Measurements from ENCODE around the gene CAMK1. TPM values are rescaled to one million over a fixed set of nuclear protein-coding genes. Genes with fewer than 3 reads are reported as not detected.

Gene CAMK1
- total RNA-seq, 4 donors from 2014 or later, result 2.9 to 19.6 (median 7.6) TPM

DNA sequence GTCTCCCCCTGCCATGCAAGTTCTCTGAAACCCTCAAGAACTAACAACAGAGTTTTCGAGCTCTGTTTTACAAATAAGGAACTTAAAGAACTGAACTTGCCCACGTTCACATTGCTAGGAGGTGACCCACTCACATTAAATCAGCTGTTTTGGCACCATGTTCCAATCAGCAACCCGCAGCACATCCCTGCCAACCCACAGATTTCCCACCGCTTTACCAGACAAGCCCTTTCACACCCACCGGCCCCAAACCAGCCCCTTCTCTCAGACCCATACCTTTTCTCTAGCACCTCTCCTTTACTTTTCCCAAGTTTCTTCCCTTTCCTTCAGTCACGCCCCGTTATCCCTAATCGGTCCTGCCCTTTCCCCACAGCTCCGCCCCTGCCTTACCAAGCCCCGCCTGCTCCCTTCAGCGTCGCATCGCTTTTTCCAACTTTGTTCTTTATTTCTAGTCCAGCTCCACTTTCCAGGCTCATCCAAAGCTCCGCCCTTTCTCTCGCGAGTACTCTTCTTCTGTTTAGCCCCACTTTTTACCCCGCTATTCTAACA, 39.0 kb downstream of the CAMK1 start:
- Histone ChIP-seq H3K27ac (peak overlapping the region; percentile 91 to 98 (median 94)), H3K36me3 (peaks cover 0 to 20% (median 8%) of the 10 kb centered on the region in 3 donors), H3K4me3 (peak overlapping the region; percentile 69 to 100 (median 75)), H3K4me1 (peaks cover 14 to 42% (median 20%) of the 10 kb centered on the region in 3 donors), H3K9me3 (no peaks in the 10 kb centered on the region), H3K27me3 (no peaks in the 10 kb centered on the region)
- intact Hi-C loops (cut with DNase I), result no loop called here
- no peak for DNase-seq
- TF ChIP-seq POLR2A (IDR thresholded peaks at IDR 0.05), result no peak
- TF ChIP-seq, protein P1, sequence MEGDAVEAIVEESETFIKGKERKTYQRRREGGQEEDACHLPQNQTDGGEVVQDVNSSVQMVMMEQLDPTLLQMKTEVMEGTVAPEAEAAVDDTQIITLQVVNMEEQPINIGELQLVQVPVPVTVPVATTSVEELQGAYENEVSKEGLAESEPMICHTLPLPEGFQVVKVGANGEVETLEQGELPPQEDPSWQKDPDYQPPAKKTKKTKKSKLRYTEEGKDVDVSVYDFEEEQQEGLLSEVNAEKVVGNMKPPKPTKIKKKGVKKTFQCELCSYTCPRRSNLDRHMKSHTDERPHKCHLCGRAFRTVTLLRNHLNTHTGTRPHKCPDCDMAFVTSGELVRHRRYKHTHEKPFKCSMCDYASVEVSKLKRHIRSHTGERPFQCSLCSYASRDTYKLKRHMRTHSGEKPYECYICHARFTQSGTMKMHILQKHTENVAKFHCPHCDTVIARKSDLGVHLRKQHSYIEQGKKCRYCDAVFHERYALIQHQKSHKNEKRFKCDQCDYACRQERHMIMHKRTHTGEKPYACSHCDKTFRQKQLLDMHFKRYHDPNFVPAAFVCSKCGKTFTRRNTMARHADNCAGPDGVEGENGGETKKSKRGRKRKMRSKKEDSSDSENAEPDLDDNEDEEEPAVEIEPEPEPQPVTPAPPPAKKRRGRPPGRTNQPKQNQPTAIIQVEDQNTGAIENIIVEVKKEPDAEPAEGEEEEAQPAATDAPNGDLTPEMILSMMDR (IDR thresholded peaks at IDR 0.05), result no peak
- 1% methylated on average over 16 of the region's 17 CpGs for WGBS, 2 donors

- Histone ChIP-seq H3K4me3 (no peak overlapping the region), H3K27ac (no peak overlapping the region), H3K4me1 (peaks cover 14 to 33% (median 20%) of the 10 kb centered on the region in 3 donors), H3K36me3 (peaks cover 0 to 7% (median 0%) of the 10 kb centered on the region in 3 donors), H3K27me3 (no peaks in the 10 kb centered on the region), H3K9me3 (no peaks in the 10 kb centered on the region)
- TF ChIP-seq, protein P1 (IDR thresholded peaks at IDR 0.05), result no peak
- no peak for TF ChIP-seq POLR2A (IDR thresholded peaks at IDR 0.05)
- 86 to 88% methylated on average over 4 to 9 of the region's 10 CpGs for WGBS, 2 donors
- DNase-seq, result no peak
- intact Hi-C loops (cut with DNase I), result no loop called here
Measured at GRCh38 chr3:9729419-9729818, 40.3 kb downstream of the CAMK1 start.

DNA sequence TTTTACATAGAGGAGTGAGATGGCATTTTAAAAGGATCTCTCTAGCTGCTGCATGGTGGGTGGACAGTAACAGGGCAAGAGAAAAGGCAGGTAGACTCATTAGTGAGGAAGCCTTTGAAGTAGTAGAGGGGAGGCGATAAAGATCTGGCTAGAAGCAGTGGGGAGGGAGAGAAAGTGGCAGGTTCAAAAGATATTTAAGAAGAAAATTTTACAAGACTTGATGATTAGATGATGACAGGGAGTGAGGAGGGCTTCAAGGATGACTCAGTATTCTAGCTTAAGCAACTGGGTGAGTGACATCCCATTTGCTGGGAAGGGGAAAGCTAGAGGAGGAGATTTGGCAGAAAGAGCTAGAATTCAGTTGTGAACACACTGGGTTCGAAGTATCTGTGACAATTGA, 42.0 kb downstream of the CAMK1 start:
- DNase-seq, result no peak
- no peak for TF ChIP-seq POLR2A (IDR thresholded peaks at IDR 0.05)
- TF ChIP-seq, protein P1 (IDR thresholded peaks at IDR 0.05), result no peak
- H3K27me3 ChIP-seq, result no peaks in the 10 kb centered on the region
- peaks cover 6 to 16% (median 8%) of the 10 kb centered on the region in 3 donors for H3K4me1 ChIP-seq
- H3K4me3 ChIP-seq, result no peak overlapping the region
- H3K27ac ChIP-seq, result no peak overlapping the region
- intact Hi-C loops (cut with DNase I), result no loop called here
- no peaks in the 10 kb centered on the region for H3K36me3 ChIP-seq
- WGBS, 2 donors, result 84 to 88% methylated on average over 2 of the region's 2 CpGs
- no peaks in the 10 kb centered on the region for H3K9me3 ChIP-seq

GRCh38 chr3:9727041-9727595, 42.6 kb downstream of the CAMK1 start:
- no peak overlapping the region for H3K4me3 ChIP-seq
- no peaks in the 10 kb centered on the region for H3K27me3 ChIP-seq
- H3K9me3 ChIP-seq, result no peaks in the 10 kb centered on the region
- peaks cover 0 to 10% (median 1%) of the 10 kb centered on the region in 3 donors for H3K4me1 ChIP-seq
- no peak overlapping the region for H3K27ac ChIP-seq
- WGBS, 2 donors, result 13% methylated on average over 11 of the region's 11 CpGs
- intact Hi-C loops (cut with DNase I), result no loop called here
- H3K36me3 ChIP-seq, result no peaks in the 10 kb centered on the region
- TF ChIP-seq, protein P1 (IDR thresholded peaks at IDR 0.05), result peak in 2 of 6 experiments; percentile 14 to 33
- no peak for TF ChIP-seq POLR2A (IDR thresholded peaks at IDR 0.05)
- DNase-seq, result no peak

DNA sequence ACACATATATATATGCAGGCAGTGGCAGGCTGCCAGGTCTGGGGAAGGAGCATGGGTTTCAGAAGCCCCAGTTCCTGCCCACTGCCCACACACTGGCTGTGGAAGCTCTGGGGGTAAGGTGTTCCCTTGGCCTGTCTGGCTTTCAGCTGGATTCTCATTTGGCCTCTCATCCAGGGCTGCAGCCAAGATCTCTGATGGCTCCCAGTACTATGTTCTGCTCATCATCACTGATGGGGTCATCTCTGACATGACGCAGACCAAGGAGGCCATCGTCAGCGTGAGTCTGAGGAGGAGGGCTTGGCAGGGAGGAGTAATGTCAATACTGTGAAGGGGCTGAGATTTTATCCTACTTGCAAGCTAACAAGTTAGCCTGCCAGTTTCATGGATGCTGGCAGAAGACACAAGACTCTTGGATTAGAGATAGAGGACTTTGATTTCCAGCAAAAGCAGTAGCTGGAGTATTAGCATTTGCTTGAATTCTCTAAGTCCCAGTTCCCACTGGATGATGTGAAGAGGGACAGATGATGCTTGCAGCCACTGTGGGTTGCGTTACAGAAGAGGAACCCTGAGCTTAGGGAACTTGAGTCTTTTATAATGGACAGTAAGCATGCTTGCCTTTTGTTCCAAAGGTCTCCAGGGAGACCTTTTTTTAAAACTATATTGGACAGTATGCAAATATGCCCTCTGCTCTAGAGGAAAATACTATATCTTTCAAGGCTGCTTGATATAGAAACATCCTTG, 43.8 kb downstream of the CAMK1 start:
- DNase-seq, result no peak
- no peaks in the 10 kb centered on the region for H3K27me3 ChIP-seq
- intact Hi-C loops (cut with DNase I), result no loop called here
- 85 to 90% methylated on average over 1 to 4 of the region's 4 CpGs for WGBS, 2 donors
- no peaks in the 10 kb centered on the region for H3K9me3 ChIP-seq
- H3K4me1 ChIP-seq, result peaks cover 0 to 8% (median 0%) of the 10 kb centered on the region in 3 donors
- H3K27ac ChIP-seq, result no peak overlapping the region
- H3K36me3 ChIP-seq, result no peaks in the 10 kb centered on the region
- no peak overlapping the region for H3K4me3 ChIP-seq
- no peak for TF ChIP-seq POLR2A (IDR thresholded peaks at IDR 0.05)
- TF ChIP-seq, protein P1 (IDR thresholded peaks at IDR 0.05), result no peak

Data from esophagus squamous epithelium (tissue), 5 donors.